Fibroblast of lung (primary cell): ENCODE measurements around the gene CGNL1. TPM values are rescaled to one million over a fixed set of nuclear protein-coding genes. Genes with fewer than 3 reads are reported as not detected.

Source experiments
- DNase-seq, 2 donors: peaks; one replicate each; pipeline versions ENCODE4 v3.0.0 to v3.0.0-alpha.2; 2010; ENCODE audit warnings: low read depth in 2 of 2
- H2AFZ ChIP-seq: 2 replicates; pipeline ENCODE4 v1.5.1; 2012; ENCODE audit warnings: low read length, control low read depth, inconsistent platforms
- H3K27ac ChIP-seq: 2 replicates; pipeline ENCODE4 v1.5.1; 2011; ENCODE audit warnings: low read length, control low read depth; ENCODE audit not compliant: insufficient read depth
- H3K27me3 ChIP-seq: 2 replicates; pipeline ENCODE4 v1.5.1; 2011; ENCODE audit warnings: mild to moderate bottlenecking, low read length; ENCODE audit not compliant: control insufficient read depth, insufficient read depth
- H3K36me3 ChIP-seq: 2 replicates; pipeline ENCODE4 v1.5.1; 2011; ENCODE audit warnings: low read length; ENCODE audit not compliant: control insufficient read depth, insufficient read depth
- H3K4me1 ChIP-seq: 2 replicates; pipeline ENCODE4 v1.5.1; 2011; ENCODE audit warnings: low read length; ENCODE audit not compliant: control insufficient read depth, insufficient read depth; ENCODE audit errors: extremely low read depth
- H3K4me2 ChIP-seq: 2 replicates; pipeline ENCODE4 v1.5.1; 2011; ENCODE audit warnings: low read length, control low read depth; ENCODE audit not compliant: insufficient read depth; ENCODE audit errors: extremely low read depth
- H3K4me3 ChIP-seq, 4 experiments: fragments of 200-600 bp in 1 of 4; sonication (generic) in 1 of 4; replicated peaks in 1 of 4; 2 replicates each; pipeline ENCODE4 v1.5.1; 2011 to 2016; ENCODE audit warnings: low read length in 4 of 4, low read depth in 3 of 4, mild to moderate bottlenecking in 3 of 4, control low read depth in 2 of 4, inconsistent platforms in 1 of 4, mixed read lengths in 1 of 4; ENCODE audit not compliant: insufficient read depth in 1 of 4; ENCODE audit errors: control extremely low read depth in 1 of 4
- H3K79me2 ChIP-seq: 2 replicates; pipeline ENCODE4 v1.5.1; 2012; ENCODE audit warnings: mild to moderate bottlenecking, low read length, inconsistent platforms; ENCODE audit not compliant: control insufficient read depth, insufficient read depth
- H3K9ac ChIP-seq: 2 replicates; pipeline ENCODE4 v1.5.1; 2011; ENCODE audit warnings: mild to moderate bottlenecking, low read length, control low read depth; ENCODE audit not compliant: insufficient read depth
- H3K9me3 ChIP-seq: 2 replicates; pipeline ENCODE4 v1.5.1; 2012; ENCODE audit warnings: low read depth, low read length; ENCODE audit not compliant: control insufficient read depth, insufficient read depth
- H4K20me1 ChIP-seq: 2 replicates; pipeline ENCODE4 v1.5.1; 2011; ENCODE audit warnings: low read length; ENCODE audit not compliant: control insufficient read depth, insufficient read depth; ENCODE audit errors: extremely low read depth
- CTCF ChIP-seq, 2 donors: IDR thresholded peaks in 1 of 2; conservative IDR thresholded peaks in 1 of 2; 1 replicate in 1 of 2; 2 replicates in 1 of 2; pipeline ENCODE4 v1.5.1; 2011 to 2012; ENCODE audit warnings: low read length in 2 of 2, control low read depth in 1 of 2, inconsistent platforms in 1 of 2, low read depth in 1 of 2, mild to moderate bottlenecking in 1 of 2
- EZH2 ChIP-seq: IDR thresholded peaks from 2 replicates; pipeline ENCODE4 v1.5.1; 2012; ENCODE audit warnings: low read length, control low read depth, mild to moderate bottlenecking; ENCODE audit errors: missing control alignments
- polyA plus RNA-seq, 2 donors: library from polyadenylated mRNA; depleted of rRNA in 1 of 2; stranded (reverse) in 1 of 2; unstranded in 1 of 2; fragments of >200 nt; gene quantifications; 2 replicates each; pipeline ENCODE4 v1.2.1, GENCODE V29; 2011 to 2012; ENCODE audit warnings: missing spikeins in 1 of 2
- total RNA-seq: library from RNA; depleted of rRNA; stranded (reverse); fragments of >200 nt; gene quantifications from 2 replicates; pipeline ENCODE4 v1.2.1, GENCODE V29; 2014

Gene CGNL1
- total and polyA plus RNA-seq, 2 donors (not counting 1 experiment from before 2014, with no cell fraction given) = 0.18 to 6.1 TPM

GRCh38 chr15:57582090-57582489 is 205.8 kb downstream of the CGNL1 start:
- H3K9ac ChIP-seq = no peak overlapping the region
- TF ChIP-seq EZH2 (no peak), CTCF (conservative IDR thresholded peaks at IDR 0.05 in 1 of 2, IDR thresholded peaks at IDR 0.05 in 1 of 2; ENCODE audit: low read depth in 1 of 2, low read length in 2 of 2) (no peak)

GRCh38 chr15:57583282-57583681 is 207.0 kb downstream of the CGNL1 start:
- peaks cover 16% of the 10 kb centered on the region for H3K27me3 ChIP-seq
- H3K9ac ChIP-seq = no peak overlapping the region
- H3K27ac ChIP-seq = no peak overlapping the region
- H3K4me1 ChIP-seq = no peaks in the 10 kb centered on the region
- H3K4me2 ChIP-seq = no peak overlapping the region
- H4K20me1 ChIP-seq = no peaks in the 10 kb centered on the region
- H3K9me3 ChIP-seq = no peaks in the 10 kb centered on the region
- H3K4me3 ChIP-seq = no peak overlapping the region
- H3K79me2 ChIP-seq = no peaks in the 10 kb centered on the region
- no peak for DNase-seq
- H2AFZ ChIP-seq = no peak overlapping the region
- TF ChIP-seq EZH2 (no peak), CTCF (conservative IDR thresholded peaks at IDR 0.05 in 1 of 2, IDR thresholded peaks at IDR 0.05 in 1 of 2; ENCODE audit: low read depth in 1 of 2, low read length in 2 of 2) (no peak)
- H3K36me3 ChIP-seq = no peaks in the 10 kb centered on the region

More at GRCh38 chr15:57582090-57582489, 205.8 kb downstream of the CGNL1 start:
- Histone ChIP-seq H3K27ac (no peak overlapping the region), H2AFZ (no peak overlapping the region), H3K4me2 (no peak overlapping the region), H3K36me3 (no peaks in the 10 kb centered on the region), H4K20me1 (no peaks in the 10 kb centered on the region), H3K27me3 (peaks cover 18% of the 10 kb centered on the region), H3K4me3 (no peak overlapping the region), H3K4me1 (no peaks in the 10 kb centered on the region), H3K79me2 (no peaks in the 10 kb centered on the region), H3K9me3 (no peaks in the 10 kb centered on the region)
- no peak for DNase-seq

- Histone ChIP-seq H3K9me3 (no peaks in the 10 kb centered on the region), H3K27ac (no peak overlapping the region), H3K4me1 (no peaks in the 10 kb centered on the region), H3K9ac (no peak overlapping the region), H3K36me3 (no peaks in the 10 kb centered on the region), H3K79me2 (no peaks in the 10 kb centered on the region), H3K27me3 (peaks cover 15% of the 10 kb centered on the region), H4K20me1 (no peaks in the 10 kb centered on the region), H3K4me2 (no peak overlapping the region), H2AFZ (no peak overlapping the region), H3K4me3 (no peak overlapping the region)
- DNase-seq = no peak
- no peak for TF ChIP-seq CTCF (conservative IDR thresholded peaks at IDR 0.05 in 1 of 2, IDR thresholded peaks at IDR 0.05 in 1 of 2; ENCODE audit: low read depth in 1 of 2, low read length in 2 of 2)
- no peak for TF ChIP-seq EZH2
Observed at GRCh38 chr15:57583720-57584119, 207.4 kb downstream of the CGNL1 start.
